K562 (cell line): Measurements from ENCODE around the gene LVRN. TPM values are rescaled to one million over a fixed set of nuclear protein-coding genes. Genes with fewer than 3 reads are reported as not detected.

Source experiments
- FIP1L1 ChIP-seq: fragments of 200-400 bp; formaldehyde crosslinking; IDR thresholded peaks from 2 replicates; pipeline ENCODE4 v1.6.1; 2018; ENCODE audit warnings: mild to moderate bottlenecking, low read depth, low read length; ENCODE audit not compliant: poor library complexity, severe bottlenecking
- polyA plus RNA-seq, 8 experiments: library from polyadenylated mRNA; depleted of rRNA in 4 of 8; stranded (reverse) in 5 of 8; unstranded in 3 of 8; fragments of >200 nt; fragmentation: Nextera tagmentation in 2 of 8; fragmentation: Illumina TruSeq in 1 of 8; extraction: Ambion mirVana in 2 of 8; extraction: Trizol in 1 of 8; gene quantifications; 2 replicates each; pipeline versions ENCODE4 v1.2.1 to v1.2.3, GENCODE V29; 2011 to 2014; ENCODE audit warnings: inconsistent platforms in 1 of 8, missing spikeins in 1 of 8
- total RNA-seq, 7 experiments: library from RNA; depleted of rRNA in 6 of 7; stranded (reverse); fragments of >200 nt in 6 of 7; fragmentation: Illumina TruSeq in 2 of 7; extraction: Trizol in 2 of 7; gene quantifications; 2 replicates each; pipeline versions ENCODE4 v1.2.1 to v1.2.3, GENCODE V29; 2011 to 2021; ENCODE audit warnings: low replicate concordance in 1 of 7
- TF ChIP-seq, protein P1 (sequence below): sonication (generic); IDR thresholded peaks from 2 replicates; pipeline ENCODE4 v1.6.1; 2016
- TF ChIP-seq, protein P2 (sequence below): conservative IDR thresholded peaks from 2 replicates; pipeline ENCODE4 v1.6.1; 2011; ENCODE audit warnings: low read depth, mild to moderate bottlenecking, low read length; ENCODE audit not compliant: control insufficient read depth
- TF ChIP-seq, protein P3 (sequence below): fragments of 450-650 bp; IDR thresholded peaks from 2 replicates; pipeline ENCODE4 v1.6.1; 2017; ENCODE audit warnings: antibody characterized with exemption, mild to moderate bottlenecking

Gene LVRN
- total and polyA plus RNA-seq, 9 of the 15 experiments (the other 6 are each of a cell fraction or from before 2014, with no cell fraction given): 2.6 to 5.3 (median 4.1) TPM

DNA sequence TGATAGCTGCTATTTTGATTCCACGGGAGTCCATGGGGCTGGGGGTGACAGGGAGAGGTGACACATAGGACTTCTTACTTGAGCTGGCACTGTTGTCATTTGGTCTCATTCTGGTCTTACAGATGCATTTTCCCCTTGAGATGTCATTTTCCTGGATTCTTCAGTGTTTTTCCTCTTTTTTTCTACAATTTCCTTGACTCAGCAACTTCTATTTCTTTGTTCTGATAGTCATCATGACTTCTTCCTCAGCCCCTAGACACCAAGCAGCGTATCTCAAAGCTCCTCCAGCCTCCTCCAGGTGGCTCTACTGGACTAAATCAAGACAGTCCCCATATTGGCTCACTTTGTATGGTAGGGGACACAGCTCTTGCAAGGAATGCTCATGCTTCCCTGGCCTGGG is 16.5 kb downstream of the LVRN start (continued):
- TF ChIP-seq, protein P1, sequence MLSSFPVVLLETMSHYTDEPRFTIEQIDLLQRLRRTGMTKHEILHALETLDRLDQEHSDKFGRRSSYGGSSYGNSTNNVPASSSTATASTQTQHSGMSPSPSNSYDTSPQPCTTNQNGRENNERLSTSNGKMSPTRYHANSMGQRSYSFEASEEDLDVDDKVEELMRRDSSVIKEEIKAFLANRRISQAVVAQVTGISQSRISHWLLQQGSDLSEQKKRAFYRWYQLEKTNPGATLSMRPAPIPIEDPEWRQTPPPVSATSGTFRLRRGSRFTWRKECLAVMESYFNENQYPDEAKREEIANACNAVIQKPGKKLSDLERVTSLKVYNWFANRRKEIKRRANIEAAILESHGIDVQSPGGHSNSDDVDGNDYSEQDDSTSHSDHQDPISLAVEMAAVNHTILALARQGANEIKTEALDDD: no peak
- no peak for TF ChIP-seq FIP1L1
- TF ChIP-seq, protein P2, sequence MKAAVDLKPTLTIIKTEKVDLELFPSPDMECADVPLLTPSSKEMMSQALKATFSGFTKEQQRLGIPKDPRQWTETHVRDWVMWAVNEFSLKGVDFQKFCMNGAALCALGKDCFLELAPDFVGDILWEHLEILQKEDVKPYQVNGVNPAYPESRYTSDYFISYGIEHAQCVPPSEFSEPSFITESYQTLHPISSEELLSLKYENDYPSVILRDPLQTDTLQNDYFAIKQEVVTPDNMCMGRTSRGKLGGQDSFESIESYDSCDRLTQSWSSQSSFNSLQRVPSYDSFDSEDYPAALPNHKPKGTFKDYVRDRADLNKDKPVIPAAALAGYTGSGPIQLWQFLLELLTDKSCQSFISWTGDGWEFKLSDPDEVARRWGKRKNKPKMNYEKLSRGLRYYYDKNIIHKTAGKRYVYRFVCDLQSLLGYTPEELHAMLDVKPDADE: no peak
- TF ChIP-seq, protein P3, sequence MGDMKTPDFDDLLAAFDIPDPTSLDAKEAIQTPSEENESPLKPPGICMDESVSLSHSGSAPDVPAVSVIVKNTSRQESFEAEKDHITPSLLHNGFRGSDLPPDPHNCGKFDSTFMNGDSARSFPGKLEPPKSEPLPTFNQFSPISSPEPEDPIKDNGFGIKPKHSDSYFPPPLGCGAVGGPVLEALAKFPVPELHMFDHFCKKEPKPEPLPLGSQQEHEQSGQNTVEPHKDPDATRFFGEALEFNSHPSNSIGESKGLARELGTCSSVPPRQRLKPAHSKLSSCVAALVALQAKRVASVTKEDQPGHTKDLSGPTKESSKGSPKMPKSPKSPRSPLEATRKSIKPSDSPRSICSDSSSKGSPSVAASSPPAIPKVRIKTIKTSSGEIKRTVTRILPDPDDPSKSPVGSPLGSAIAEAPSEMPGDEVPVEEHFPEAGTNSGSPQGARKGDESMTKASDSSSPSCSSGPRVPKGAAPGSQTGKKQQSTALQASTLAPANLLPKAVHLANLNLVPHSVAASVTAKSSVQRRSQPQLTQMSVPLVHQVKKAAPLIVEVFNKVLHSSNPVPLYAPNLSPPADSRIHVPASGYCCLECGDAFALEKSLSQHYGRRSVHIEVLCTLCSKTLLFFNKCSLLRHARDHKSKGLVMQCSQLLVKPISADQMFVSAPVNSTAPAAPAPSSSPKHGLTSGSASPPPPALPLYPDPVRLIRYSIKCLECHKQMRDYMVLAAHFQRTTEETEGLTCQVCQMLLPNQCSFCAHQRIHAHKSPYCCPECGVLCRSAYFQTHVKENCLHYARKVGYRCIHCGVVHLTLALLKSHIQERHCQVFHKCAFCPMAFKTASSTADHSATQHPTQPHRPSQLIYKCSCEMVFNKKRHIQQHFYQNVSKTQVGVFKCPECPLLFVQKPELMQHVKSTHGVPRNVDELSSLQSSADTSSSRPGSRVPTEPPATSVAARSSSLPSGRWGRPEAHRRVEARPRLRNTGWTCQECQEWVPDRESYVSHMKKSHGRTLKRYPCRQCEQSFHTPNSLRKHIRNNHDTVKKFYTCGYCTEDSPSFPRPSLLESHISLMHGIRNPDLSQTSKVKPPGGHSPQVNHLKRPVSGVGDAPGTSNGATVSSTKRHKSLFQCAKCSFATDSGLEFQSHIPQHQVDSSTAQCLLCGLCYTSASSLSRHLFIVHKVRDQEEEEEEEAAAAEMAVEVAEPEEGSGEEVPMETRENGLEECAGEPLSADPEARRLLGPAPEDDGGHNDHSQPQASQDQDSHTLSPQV: no peak
